ENCODE measurements around the gene VTN.

VTN gene

GRCh38 chr17:28395968-28396367, 25.9 kb upstream of the VTN start:
- no peak for DNase-seq (ENCODE audit: low read depth in 2 of 2)

- DNase-seq (ENCODE audit: low read depth in 2 of 2): no peak
Measured at GRCh38 chr17:28395426-28395825, 25.3 kb upstream of the VTN start.

- no peak for DNase-seq (ENCODE audit: low read depth in 2 of 2)
Measured at GRCh38 chr17:28394337-28395116, 24.4 kb upstream of the VTN start.

- DNase-seq (ENCODE audit: low read depth in 2 of 2): no peak
Measured at GRCh38 chr17:28392491-28392890, 22.4 kb upstream of the VTN start.

GRCh38 chr17:28391401-28391800, 21.3 kb upstream of the VTN start:
- DNase-seq (ENCODE audit: low read depth in 2 of 2): no peak

GRCh38 chr17:28390984-28391383, 20.9 kb upstream of the VTN start:
- no peak for DNase-seq (ENCODE audit: low read depth in 2 of 2)

GRCh38 chr17:28390563-28390962, 20.5 kb upstream of the VTN start:
- DNase-seq (ENCODE audit: low read depth in 2 of 2): no peak

GRCh38 chr17:28390141-28390540, 20.0 kb upstream of the VTN start:
- DNase-seq (ENCODE audit: low read depth in 2 of 2): no peak

GRCh38 chr17:28388106-28388505, 18.0 kb upstream of the VTN start:
- no peak for DNase-seq (ENCODE audit: low read depth in 2 of 2)

- no peak for DNase-seq (ENCODE audit: low read depth in 2 of 2)
Measured at GRCh38 chr17:28386391-28386790, 16.3 kb upstream of the VTN start.

GRCh38 chr17:28385406-28385805, 15.3 kb upstream of the VTN start:
- no peak for DNase-seq (ENCODE audit: low read depth in 2 of 2)

- no peak for DNase-seq (ENCODE audit: low read depth in 2 of 2)
Measured at GRCh38 chr17:28385037-28385400, 14.9 kb upstream of the VTN start.

- DNase-seq (ENCODE audit: low read depth in 2 of 2): peak; percentile 46 to 51
Measured at GRCh38 chr17:28384281-28385036, 14.4 kb upstream of the VTN start.

- DNase-seq (ENCODE audit: low read depth in 2 of 2): no peak
Measured at GRCh38 chr17:28381141-28381825, 11.2 kb upstream of the VTN start.

GRCh38 chr17:28379814-28380801, 10.0 kb upstream of the VTN start:
- DNase-seq (ENCODE audit: low read depth in 2 of 2): no peak

GRCh38 chr17:28372945-28373274, 2.8 kb upstream of the VTN start:
- DNase-seq (ENCODE audit: low read depth in 2 of 2): no peak

GRCh38 chr17:28372203-28372944, 2.3 kb upstream of the VTN start:
- no peak for DNase-seq (ENCODE audit: low read depth in 2 of 2)

- peak; percentile 74 to 85 for DNase-seq (ENCODE audit: low read depth in 2 of 2)
Measured at GRCh38 chr17:28371245-28372202, 1.4 kb upstream of the VTN start, which contains the start of gene SARM1. TSS of gene SARM1 (plus strand) at chr17:28371694. CDS start at chr17:28372033, 339 bp downstream.

GRCh38 chr17:28370744-28371103, 617 bp upstream of the VTN start:
- no peak for DNase-seq (ENCODE audit: low read depth in 2 of 2)

- no peak for DNase-seq (ENCODE audit: low read depth in 2 of 2)
Measured at GRCh38 chr17:28369684-28370034, 448 bp downstream of the VTN start.

Data from activated CD4-positive, alpha-beta T cell treated with anti-CD3 and anti-CD28 coated beads for 24 hours (primary cell).